NCI-H2107 treated with DMSO at 0.1 percent for 48 hours (cell line): ENCODE data around the gene AGAP9.
"Not testable (repeated sequence)": the region's sequence is repeated elsewhere in the genome, so short reads cannot be mapped to it uniquely, and the experiment has no call there.

Experiments
- DNase-seq: peaks from one replicate; lab custom pipeline; 2025; ENCODE audit not compliant: unreplicated experiment; lab: John Stamatoyannopoulos, UW

AGAP9 gene

GRCh38 chr10:47489630-47490029 is 33.8 kb downstream of the AGAP9 start:
- DNase-seq, result not testable (repeated sequence)

DNA sequence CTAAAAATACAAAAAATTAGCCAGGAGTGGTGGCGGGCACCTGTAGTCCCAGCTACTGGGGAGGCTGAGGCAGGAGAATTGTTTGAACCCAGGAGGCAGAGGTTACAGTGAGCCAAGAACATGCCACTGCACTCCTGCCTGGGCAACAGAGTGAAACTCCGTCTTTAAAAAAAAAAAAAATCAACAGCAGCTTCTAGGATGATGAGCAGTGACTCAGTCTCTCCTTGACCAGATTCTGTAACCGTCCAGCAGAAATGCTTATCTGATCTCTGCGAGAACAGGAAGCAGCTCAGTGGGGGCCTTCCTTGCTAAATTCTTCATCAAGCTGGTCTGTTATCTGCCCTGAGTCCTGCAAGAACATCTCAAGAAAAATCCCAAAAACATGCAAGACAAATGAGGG is 37.5 kb downstream of the AGAP9 start:
- not testable (repeated sequence) for DNase-seq

GRCh38 chr10:47484786-47485185 is 38.7 kb downstream of the AGAP9 start:
- not testable (repeated sequence) for DNase-seq

GRCh38 chr10:47483923-47484322 is 39.5 kb downstream of the AGAP9 start, which contains the start of gene ANXA8:
Gene ANXA8 (minus strand): TSS chr10:47484115. CDS start chr10:47483933, 182 bp downstream.
- not testable (repeated sequence) for DNase-seq

DNA sequence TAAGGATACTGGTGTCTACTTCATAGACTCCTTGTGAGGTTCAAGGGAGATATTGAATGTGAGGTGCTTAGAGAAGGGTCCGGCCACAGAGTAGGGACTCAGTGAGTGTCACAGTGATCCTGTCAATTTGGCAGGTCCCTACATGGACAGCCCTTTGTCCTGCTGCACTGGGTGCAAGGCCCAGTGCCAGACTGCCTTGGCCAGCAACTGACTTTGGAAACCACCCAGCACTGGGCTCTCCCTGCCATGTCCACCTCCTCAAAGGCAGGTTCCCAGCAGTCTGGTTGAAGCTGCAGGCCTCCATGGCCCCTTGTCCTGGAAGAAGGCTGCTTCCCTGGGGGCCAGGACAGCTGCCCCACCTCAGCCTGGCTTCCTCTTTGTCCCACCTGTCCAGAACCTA is 41.1 kb downstream of the AGAP9 start:
- not testable (repeated sequence) for DNase-seq

DNA sequence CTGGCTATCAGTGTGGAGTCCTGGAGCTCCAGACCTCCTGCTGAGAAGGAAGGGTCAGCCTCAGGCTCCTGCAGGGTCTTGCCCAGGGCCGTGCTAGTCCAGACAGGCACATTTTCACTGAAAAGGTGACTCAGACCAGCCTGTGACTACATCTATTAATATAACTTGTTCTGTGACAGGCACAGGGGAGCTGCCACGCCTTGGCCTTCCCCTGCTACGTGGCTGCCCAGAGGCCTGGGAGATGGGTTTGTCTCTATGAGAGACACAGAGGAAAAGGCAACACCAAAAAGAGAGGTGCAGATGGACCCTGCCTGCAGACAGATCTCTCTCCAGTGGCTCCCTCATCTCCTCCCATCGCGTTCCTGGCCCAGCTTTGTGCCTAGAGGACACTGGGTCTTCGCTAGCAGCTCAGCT is 41.7 kb downstream of the AGAP9 start:
- not testable (repeated sequence) for DNase-seq

DNA sequence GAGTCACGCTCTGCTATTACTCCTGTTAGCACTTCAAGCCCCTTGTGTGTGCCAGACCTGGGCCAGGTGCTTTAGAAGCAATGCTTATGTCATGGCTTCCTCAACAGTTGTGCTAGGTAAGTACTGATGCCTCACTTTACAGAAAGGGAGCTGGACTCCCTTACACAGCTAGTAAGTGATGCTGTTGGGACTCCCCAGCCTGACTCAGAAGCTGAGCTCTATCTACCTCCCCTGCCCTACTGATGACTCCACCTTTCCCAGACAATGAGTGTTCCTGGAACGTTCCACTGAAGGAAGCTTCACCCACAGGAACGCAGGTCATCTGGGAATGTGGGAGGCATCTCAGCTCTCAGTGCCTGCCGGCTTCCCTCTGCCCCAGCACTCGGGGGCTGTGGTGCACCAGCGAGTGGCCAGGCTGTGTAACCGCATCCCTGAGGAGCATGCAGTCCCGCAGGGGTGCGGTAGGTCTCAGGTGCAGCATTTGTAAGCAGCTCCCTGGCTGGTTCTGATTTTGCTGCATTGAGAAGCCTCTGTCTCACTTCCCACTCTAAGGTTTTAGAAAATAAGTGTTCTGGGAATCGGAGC is 42.2 kb downstream of the AGAP9 start:
- DNase-seq, result not testable (repeated sequence)

DNA sequence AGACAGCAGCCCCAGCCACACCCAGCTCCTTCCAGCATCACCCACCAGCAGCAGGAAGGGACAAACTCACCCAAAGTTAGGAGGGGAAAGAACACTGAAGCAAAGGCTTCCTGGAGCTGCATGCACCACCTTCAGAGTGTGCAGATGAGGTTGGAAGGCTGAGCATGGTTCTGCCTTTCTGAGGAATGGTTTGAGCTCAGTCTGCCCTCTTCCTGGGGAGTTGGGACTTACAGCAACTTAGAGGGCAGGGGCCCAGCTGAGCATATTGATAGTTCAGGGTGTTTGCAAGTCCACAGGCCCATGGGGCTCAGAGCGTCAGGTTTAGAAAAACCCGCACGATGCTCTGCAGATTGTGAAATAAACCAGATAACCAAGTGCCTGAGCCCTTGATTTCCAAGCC is 43.3 kb downstream of the AGAP9 start:
- DNase-seq, result not testable (repeated sequence)

GRCh38 chr10:47478114-47478513 is 45.3 kb downstream of the AGAP9 start:
- not testable (repeated sequence) for DNase-seq

DNA sequence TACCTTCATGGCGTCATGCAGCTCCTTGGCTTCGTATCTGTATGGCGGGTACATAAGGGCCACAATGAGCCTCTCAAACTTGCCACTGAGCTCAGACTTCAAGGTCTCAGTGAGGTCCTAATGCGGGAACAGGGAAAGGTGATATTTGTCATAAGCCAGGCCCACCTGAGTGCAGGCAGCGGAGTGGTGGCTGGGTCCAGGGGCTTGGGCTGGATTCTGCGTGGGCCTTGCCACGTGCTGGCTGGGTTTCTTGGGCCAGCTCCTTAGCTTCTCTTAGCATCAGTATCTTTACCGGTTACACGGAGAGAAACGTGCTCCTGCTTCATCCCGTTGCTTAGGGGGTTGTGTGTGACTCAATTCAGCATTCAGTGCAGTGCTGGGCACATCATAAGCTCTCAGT is 46.4 kb downstream of the AGAP9 start:
- not testable (repeated sequence) for DNase-seq

- not testable (repeated sequence) for DNase-seq
These were observed 48.3 kb downstream of the AGAP9 start for GRCh38 chr10:47475101-47475500.

GRCh38 chr10:47473516-47473915 is 49.9 kb downstream of the AGAP9 start:
- not testable (repeated sequence) for DNase-seq

GRCh38 chr10:47472647-47473046 is 50.8 kb downstream of the AGAP9 start:
- DNase-seq, result not testable (repeated sequence)

GRCh38 chr10:47472072-47472471 is 51.4 kb downstream of the AGAP9 start:
- DNase-seq, result not testable (repeated sequence)

GRCh38 chr10:47468731-47469528 is 54.5 kb downstream of the AGAP9 start:
- not testable (repeated sequence) for DNase-seq

DNA sequence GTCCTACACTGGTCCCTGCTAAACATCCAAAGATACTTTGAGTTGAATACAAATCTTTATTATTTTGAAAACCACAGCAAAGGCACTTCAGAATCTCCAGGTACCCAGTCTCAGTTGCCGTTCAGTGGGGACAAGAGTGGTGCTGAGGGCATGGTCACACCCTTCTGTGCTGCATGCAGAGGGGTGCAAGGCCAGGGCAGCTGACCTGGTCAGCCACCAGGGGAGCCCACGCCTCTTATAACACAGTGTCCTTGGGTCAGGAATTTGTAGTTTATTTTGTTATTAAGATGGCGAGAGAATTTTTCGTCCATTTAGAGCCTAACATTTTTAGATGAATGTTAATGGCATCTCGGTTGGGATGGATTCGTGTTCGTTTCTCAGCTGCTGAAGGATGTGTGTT is 55.5 kb downstream of the AGAP9 start:
- DNase-seq, result not testable (repeated sequence)

GRCh38 chr10:47467458-47467857 is 56.0 kb downstream of the AGAP9 start:
- DNase-seq, result not testable (repeated sequence)

- DNase-seq, result not testable (repeated sequence)
These were observed 58.1 kb downstream of the AGAP9 start for GRCh38 chr10:47465216-47465917.

DNA sequence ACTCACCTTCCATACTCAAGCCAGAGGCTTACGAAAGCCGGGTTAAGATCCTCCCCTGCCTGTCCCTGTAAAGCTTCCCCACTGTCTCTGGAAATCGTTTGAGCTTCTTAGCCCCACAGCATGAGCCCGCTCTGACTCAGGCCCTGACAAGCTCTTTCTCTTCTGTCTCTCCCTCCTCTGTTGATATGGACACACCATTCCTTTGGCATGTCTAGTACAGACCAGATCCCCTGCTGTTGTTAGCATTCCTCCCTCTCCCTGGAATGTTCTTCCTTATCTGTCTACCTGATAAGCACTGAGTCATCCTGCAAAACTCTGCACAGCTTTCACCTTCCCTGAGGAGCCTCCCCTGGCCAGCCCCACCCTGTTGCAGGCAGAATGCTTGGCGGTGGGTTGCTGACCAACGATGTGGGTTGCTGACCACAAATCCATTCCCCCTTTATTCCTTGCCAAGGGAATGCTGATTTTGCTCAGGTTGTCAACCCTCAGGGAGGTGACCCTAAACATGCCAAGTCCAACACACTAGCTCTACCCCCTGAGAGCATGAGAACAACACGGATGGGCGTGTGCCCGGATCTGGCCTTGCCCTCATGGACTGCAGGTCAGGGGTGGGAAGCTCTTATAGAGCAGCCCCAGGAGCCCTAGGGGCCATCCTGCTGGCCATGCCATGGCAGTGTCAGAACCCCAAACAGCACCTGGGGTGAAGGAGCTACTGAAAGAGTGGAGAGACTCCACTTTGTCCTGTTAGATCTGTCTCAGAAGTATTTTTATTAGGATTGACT is 60.7 kb downstream of the AGAP9 start:
- not testable (repeated sequence) for DNase-seq

DNA sequence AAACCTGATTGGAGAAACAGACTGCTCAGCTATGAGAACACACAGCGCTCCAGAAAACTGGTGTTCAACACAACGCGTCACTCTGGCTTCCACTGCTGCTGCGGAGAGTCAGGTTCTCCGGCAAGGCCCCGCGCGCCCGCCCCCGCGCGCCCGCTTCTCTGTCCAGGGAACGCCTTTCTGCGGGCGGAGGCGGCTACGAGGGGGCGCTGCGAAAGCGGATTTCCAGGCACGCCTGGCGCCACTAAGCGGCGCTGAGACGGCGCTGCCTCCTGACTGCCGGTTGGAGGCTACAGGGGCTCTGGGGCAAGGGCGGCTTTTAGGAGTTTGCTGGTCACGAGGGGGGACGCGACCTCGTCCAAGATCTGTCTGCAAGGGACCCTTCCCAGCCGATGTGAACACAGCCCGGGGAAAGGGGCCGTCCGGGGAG is 62.2 kb downstream of the AGAP9 start:
- peak; percentile 7 for DNase-seq
